LHCN-M2 (cell line): ENCODE measurements around the gene TAX1BP3. TPM values are rescaled to one million over a fixed set of nuclear protein-coding genes. Genes with fewer than 3 reads are reported as not detected.
"Not testable (repeated sequence)": the region's sequence is repeated elsewhere in the genome, so short reads cannot be mapped to it uniquely, and the experiment has no call there.

ENCODE experiments used
- DNase-seq: peaks from one replicate; pipeline ENCODE4 v3.0.0-alpha.2; 2012; ENCODE audit warnings: low read depth
- polyA plus RNA-seq: library from polyadenylated mRNA; unstranded; fragments of >200 nt; gene quantifications from one replicate; pipeline ENCODE4 v1.2.1, GENCODE V29; 2012; ENCODE audit warnings: missing spikeins
- total RNA-seq: library from RNA; depleted of rRNA; stranded (reverse); fragments of >200 nt; gene quantifications from 2 replicates; pipeline ENCODE4 v1.2.3, GENCODE V29; 2014; rRNA removed

TAX1BP3 gene, protein sequence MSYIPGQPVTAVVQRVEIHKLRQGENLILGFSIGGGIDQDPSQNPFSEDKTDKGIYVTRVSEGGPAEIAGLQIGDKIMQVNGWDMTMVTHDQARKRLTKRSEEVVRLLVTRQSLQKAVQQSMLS
- total RNA-seq: 259 and 286 TPM in 2 replicates
- polyA plus RNA-seq: 392 TPM

DNA sequence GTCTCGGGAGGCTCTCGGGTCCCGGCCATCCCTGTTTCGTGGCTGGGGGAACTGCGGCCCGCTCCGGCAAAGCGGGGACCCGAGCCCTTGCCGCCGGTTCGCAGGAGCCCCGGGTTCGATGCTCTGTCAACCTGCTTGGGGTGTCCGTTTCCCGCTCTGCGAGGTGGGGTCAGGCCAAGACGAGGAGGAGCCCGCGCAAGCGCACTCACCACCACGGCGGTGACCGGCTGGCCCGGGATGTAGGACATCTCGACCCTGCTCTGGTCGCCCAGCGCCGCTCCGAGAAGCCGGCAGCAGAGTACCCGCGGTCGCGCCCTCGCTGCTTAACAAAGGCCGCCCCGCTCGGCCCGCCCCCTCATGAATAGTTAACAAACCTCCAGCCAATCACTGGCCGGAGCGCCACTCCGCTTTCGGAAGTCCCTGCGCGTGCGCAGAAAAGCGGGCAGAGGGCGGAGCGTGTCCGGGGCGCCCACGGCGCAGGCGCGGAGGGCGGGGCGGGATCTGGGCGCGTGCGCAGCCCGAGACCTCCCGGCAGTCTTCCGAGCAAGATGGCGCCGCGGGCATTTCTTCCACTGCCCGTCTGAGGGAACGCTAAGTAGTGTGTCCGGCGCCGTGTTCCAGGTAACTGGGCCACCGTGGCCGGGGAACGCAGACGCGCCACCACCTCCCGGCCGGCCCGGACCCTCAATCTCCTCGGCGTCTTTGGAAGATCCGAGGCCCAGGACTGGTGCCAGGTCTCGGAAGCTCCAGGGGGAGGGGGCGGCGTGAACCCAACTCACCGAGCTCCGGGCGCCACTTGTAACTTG is at the start of gene TAX1BP3, which contains the start of gene EMC6:
Gene TAX1BP3, minus strand, starts transcription at position 300 of the 806 bp plus-strand sequence. Its CDS starts 52 bp downstream, at position 248.
Gene EMC6, plus strand, starts transcription at position 534 of the 806 bp plus-strand sequence. CDS start 335 bp downstream, outside the sequence.
- DNase-seq: peak; percentile 95

DNA sequence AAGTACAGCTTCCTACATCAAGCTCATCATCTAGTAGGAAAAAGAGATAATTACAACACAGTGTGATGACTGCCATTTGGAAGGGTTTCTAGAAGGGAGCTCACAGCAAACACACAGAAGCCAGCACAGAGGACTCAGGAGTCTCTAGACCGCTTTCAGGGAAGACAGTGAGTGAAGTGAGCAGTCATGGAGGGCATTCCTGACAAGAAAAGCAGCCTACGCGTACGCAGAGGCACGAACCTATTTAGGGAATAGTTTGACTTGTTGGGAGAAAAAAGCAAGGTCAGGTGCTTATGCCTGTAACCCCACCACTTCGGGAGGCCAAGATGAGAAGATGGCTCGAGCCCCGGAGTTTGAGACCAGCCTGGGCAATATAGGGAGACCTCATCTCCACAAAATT is 46.9 kb upstream of the TAX1BP3 start:
- no peak for DNase-seq

DNA sequence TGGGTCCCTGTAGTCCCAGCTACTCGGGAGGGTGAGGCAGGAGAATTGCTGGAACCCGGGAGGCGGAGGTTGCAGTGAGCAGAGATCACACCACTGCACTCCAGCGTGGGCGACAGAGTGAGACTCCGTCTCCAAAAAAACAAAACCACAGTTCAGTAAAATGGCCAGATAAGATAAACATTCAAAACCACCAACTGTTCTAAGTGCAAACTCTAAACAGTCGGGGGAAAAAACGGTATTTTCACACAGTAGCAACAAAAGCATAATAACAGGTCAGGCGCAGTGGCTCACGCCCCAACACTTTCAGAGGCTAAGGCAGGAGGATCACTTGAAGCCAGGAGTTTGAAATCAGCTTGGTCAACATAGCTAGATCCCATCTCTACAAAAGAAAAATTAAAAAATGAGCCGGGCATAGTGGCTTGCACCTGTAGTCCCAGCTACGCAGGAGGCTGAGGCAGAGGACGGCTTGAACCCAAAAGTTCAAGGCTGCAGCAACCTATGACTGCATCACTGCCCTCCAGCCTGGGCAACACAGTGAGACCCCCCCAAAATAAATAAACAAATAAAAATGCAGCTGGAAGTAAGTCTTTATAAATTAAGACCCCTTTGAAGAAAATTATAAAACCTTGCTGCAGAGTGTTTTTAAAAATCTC is 44.6 kb upstream of the TAX1BP3 start:
- no peak for DNase-seq

DNA sequence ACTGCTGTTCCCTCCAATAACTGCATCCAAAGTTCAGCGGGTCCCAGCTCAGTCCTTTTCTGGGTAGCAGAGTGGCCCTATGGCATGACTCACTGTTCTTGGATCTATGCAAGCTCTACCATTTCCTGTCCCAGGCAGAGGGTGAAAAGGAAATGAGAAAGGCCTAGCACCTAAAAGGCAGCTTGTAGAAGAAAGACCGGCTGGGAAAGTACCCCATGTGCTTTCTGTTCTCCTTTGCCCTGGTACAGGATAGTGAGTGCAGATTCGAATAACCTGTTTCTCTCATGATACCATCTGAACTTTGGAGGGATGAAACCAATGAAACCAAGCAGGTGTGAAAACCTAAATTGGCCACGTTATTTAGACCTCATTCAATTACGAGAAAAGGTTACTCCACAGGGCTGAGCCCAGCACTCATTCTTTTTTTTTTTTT is 42.6 kb upstream of the TAX1BP3 start:
- DNase-seq: no peak

DNA sequence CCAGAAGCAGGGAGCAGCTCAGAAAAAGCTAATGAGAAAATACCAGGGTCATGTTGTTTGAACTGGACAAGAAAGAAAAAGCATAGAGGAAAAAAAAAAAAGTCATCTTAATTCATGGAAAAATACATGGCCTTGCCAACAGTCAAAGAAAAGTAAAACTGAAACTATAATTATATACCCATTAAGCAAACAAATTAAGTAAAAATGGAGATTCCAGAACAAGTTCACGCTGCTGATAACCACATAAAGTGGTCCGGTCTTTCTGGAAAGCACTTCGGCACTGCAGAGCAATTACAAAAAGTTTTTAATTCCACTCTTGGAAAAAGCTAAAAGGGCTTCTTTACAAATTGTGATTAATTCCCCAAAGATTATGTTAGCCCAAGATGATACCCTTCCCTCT is 40.0 kb upstream of the TAX1BP3 start:
- no peak for DNase-seq

- DNase-seq: not testable (repeated sequence)
Observed at GRCh38 chr17:3705718-3705984, 37.3 kb upstream of the TAX1BP3 start.

- DNase-seq: no peak
Observed at GRCh38 chr17:3704931-3705717, 36.7 kb upstream of the TAX1BP3 start.

DNA sequence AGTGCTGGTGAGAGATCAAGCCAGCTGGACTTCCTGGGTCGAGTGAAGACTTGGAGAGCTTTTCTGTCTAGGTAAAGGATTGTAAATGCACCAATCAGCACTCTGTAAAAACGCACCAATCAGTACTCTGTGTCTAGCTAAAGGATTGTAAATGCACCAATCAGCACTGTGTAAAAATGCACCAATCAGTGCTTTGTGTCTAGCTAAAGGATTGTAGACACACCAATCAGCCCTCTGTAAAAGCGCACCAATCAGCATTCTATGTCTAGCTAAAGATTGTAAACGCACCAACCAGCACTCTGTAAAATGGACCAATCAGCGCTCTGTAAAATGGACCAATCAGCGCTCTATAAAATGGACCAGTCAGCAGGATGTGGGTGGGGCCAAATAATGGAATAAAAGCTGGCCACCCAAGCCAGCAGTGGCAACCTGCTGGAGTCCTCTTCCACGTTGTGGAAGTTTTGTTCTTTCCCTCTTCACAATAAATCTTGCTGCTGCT is 33.7 kb upstream of the TAX1BP3 start:
- DNase-seq: not testable (repeated sequence)

DNA sequence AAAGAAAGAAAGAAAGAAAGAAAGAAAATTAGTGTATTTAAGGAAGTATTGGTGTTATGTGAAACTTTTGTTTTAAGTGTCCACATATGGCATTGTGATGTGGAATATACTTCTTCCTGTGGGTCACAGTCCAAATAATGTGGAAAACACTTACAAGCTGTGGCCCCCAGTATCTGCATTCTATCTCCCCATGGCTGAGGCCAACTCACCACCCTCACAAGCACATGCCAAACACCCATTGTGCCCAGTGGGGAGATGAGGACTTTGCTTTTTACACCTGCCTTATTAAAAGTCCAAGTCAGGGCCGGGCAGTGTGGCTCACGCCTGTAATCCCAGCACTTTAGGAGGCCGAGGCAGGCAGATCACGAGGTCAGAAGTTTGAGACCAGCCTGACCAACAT is 31.6 kb upstream of the TAX1BP3 start:
- no peak for DNase-seq

DNA sequence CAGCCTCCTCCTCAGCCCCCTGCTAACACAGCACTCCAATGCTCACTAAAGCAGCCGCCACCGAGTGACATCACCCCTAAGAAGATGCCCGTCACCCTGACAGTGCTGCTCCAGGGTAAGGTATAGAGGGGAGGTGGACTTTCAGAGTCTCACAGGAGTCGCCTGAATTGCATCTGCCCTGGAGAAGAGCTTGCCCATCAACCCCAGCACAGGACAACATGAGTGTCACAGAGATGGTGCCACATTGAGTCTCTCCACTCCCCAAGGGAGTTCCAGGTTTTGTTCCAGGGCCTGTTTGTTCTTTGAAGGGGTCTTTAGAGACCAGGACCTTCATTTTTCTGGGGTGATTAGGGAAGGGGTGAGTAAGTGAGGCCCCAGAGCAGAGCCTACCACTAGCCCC is 29.8 kb upstream of the TAX1BP3 start:
- DNase-seq: no peak

GRCh38 chr17:3697103-3697476 is 28.7 kb upstream of the TAX1BP3 start:
- DNase-seq: no peak

GRCh38 chr17:3695723-3696411 is 27.5 kb upstream of the TAX1BP3 start, which contains the start of gene P2RX5:
Gene P2RX5, minus strand, starts transcription at chr17:3696155. Its CDS starts 150 bp downstream, at chr17:3696005.
- DNase-seq: no peak

DNA sequence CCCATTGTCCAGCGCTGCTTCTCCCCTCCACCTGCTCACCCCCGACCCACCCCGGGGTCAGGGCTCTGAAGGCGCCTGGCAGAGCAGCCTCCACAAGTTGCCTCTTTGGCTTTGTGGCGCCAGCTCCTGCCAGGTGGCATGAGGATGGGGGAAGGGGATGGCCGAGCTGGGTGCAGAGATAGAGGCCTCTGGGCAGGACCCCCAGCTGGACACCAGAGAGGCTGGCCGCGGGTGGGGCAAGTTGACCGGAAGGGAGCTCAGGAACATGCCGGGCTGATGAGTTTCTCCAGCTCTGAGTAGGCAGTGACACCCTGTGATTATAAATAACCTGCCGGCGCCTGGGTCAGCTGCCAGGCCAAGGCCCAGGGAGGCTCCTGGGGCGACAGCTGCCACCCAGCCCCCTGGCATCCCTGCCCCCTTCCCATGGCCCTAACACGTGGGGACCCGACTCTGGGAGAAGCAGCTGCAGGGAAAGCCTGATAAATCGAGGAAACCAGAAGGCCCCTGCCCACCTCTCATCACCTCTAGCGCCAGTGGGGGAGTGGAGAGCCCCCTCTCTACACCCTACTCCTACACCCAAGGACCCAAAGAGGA is 26.8 kb upstream of the TAX1BP3 start:
- peak; percentile 81 for DNase-seq

GRCh38 chr17:3693829-3694231 is 25.5 kb upstream of the TAX1BP3 start:
- DNase-seq: peak; percentile 63

GRCh38 chr17:3693141-3693540 is 24.8 kb upstream of the TAX1BP3 start:
- no peak for DNase-seq

DNA sequence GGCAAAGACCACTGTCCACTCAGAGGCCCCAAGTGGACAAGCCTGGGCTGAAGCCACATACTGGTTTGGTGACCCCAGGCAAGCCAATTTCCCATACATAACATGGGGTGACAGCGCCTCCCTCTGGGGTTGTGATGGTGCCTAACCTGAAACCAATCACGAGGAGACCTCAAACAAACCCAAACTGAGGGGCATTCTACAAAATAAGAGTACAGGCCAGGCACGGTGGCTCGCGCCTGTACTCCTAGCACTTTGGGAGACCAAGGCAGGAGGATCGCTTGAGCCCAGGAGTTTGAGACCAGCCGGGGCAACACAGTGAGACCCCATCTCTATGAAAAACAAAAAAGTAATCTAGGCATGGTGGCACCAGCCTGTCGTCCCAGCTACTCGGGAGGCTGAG is 24.0 kb upstream of the TAX1BP3 start:
- DNase-seq: no peak

DNA sequence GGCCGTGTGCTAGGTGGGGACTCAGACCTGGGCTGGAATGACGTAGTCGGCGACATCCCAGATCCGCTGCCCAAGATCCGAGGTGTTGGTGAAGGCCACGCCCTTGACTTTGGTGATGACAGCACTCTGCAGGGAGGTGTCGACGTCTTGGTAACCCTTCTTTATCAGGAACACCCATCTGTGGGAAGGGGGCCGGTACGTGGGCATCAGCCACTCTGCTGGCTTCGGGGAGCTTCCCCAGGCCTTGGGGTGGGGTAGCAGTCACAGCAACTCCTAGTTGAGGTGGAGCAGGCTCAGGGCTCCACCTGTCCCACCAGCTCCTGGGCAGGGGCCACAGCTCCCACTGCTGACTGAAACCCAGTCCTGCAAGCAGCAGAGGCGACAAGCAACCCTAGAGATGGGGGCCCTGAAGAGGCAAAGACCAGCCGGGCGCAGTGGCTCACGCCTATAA is 23.3 kb upstream of the TAX1BP3 start:
- DNase-seq: no peak

DNA sequence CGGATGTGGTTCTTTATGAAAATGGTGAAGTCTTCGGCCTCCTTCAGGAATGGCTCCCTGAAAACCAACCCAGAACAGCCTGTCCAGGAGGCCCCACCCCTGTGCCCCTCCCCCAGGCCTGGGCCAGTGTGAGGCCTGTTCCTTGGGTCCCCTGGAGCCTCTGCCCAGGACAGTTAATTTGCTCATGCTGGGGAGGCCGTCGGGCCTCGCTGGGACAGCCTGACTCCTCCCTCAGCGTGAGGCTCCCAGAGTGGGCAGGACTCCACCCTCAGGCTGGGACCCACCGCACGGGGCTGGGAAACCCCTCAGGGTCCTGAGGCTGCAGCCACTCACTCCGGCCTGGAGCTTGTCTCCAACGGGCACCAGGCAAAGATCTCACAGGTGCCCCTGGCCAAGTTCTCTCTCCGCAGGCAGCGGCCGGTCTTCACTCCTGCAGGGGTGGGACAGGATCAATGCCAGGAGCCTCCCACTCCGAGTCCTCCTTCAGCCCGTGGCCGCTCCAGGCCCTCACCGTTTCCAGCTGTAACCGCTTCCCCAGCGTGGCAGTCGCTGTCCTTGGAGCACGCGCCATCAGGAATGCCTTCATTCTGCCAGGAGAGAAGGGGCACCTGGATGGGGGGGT is 21.8 kb upstream of the TAX1BP3 start:
- no peak for DNase-seq

- DNase-seq: no peak
Observed at GRCh38 chr17:3689262-3690093, 21.1 kb upstream of the TAX1BP3 start.
